Activated CD8-positive, alpha-beta memory T cell treated with anti-CD3 and anti-CD28 coated beads for 48 hours (primary cell): ENCODE results near the gene SMTN.

Experiments
- DNase-seq, 3 experiments: peaks; one replicate each; pipeline ENCODE4 v3.0.0-alpha.2; 2020; ENCODE audit warnings: low read depth in 2 of 3, low spot score in 2 of 3

Gene SMTN

GRCh38 chr22:31151872-31152271 lies 70.8 kb downstream of the SMTN start:
- no peak for DNase-seq

DNA sequence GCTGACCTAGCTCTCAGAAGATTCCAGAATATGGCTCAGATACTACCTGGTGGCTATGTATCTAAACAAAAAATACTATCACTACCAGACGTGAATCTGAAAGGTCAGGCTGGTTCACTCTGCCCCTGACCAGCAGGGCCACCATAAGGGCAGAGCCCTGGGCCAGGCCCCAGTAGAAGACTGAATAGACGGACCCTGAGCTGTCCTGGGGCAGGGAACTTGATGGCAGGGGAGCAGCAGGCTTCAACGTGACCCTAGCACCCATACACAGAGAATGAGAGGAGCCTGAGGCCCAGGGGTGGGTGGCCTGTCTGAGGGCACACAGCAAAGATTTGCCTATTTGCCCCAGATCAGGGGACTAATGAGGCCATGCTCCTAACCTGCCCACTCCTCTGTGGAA lies 72.2 kb downstream of the SMTN start:
- no peak for DNase-seq
